Measurements from ENCODE around the gene CSRNP3. TPM values are rescaled to one million over a fixed set of nuclear protein-coding genes. Genes with fewer than 3 reads are reported as not detected.

Gene CSRNP3
- total RNA-seq, 2 donors from 2014 or later: 1.8 to 2.7 TPM

DNA sequence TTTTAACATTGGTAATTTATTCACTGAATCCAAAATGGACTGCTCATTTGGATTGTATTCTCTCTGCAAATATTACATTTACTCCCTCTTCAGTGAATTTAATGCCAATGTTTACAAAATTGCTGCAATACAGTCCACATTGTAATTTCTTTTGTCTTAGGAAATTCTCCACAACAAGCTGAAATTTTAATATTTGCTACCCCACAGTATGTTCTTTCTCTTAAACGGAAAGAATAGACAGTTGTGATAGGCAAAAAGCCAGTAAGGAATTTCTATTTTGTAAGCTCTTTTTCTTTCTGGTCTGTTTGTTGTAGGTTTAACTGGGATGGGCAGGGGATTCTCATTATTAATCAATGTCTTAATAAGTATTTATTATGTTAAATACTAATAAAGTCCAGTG lies 92.0 kb downstream of the CSRNP3 start:
- no peak overlapping the region for H3K27ac ChIP-seq
- H3K4me1 ChIP-seq (ENCODE audit: control insufficient read depth in 1 of 2, low read depth in 2 of 2): no peaks in the 10 kb centered on the region
- TF ChIP-seq, protein P1, sequence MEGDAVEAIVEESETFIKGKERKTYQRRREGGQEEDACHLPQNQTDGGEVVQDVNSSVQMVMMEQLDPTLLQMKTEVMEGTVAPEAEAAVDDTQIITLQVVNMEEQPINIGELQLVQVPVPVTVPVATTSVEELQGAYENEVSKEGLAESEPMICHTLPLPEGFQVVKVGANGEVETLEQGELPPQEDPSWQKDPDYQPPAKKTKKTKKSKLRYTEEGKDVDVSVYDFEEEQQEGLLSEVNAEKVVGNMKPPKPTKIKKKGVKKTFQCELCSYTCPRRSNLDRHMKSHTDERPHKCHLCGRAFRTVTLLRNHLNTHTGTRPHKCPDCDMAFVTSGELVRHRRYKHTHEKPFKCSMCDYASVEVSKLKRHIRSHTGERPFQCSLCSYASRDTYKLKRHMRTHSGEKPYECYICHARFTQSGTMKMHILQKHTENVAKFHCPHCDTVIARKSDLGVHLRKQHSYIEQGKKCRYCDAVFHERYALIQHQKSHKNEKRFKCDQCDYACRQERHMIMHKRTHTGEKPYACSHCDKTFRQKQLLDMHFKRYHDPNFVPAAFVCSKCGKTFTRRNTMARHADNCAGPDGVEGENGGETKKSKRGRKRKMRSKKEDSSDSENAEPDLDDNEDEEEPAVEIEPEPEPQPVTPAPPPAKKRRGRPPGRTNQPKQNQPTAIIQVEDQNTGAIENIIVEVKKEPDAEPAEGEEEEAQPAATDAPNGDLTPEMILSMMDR (IDR thresholded peaks at IDR 0.05): no peak
- no peak overlapping the region for H3K4me3 ChIP-seq
- DNase-seq (ENCODE audit: low spot score) (no peak), ATAC-seq (ENCODE audit: insufficient number of reproducible peaks, low FRiP score, low read depth) (no peak)
- no peaks in the 10 kb centered on the region for H3K9me3 ChIP-seq
- H3K27me3 ChIP-seq (replicated peaks; ENCODE audit: insufficient read depth): no peaks in the 10 kb centered on the region
- H3K36me3 ChIP-seq: no peaks in the 10 kb centered on the region

DNA sequence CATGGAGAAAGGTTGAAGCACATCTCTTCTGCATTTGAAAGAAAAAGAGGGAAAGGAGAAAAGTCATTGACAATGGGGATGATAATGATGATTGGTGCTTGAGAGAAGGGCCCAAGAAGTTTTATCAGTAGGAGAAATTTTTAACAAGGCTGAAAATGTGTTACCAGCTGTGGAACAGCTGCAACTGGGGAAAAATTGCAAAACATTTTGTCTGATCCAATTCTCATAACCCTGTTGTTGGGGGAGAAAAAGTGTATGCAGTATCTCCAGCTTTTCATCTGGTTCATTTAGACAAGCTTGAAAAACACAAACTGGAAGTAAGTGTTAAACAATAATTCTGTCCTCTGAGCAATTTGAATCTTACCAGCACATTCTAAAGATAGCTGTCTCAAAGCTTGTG lies 92.7 kb downstream of the CSRNP3 start:
- no peak for DNase-seq (ENCODE audit: low spot score)
- Histone ChIP-seq H3K27me3 (replicated peaks; ENCODE audit: insufficient read depth) (no peaks in the 10 kb centered on the region), H3K4me1 (ENCODE audit: control insufficient read depth in 1 of 2, low read depth in 2 of 2) (no peaks in the 10 kb centered on the region), H3K27ac (no peak overlapping the region), H3K9me3 (no peaks in the 10 kb centered on the region), H3K36me3 (no peaks in the 10 kb centered on the region), H3K4me3 (no peak overlapping the region)
- TF ChIP-seq, protein P1 (IDR thresholded peaks at IDR 0.05): no peak
- no peak for ATAC-seq (ENCODE audit: insufficient number of reproducible peaks, low FRiP score, low read depth)

DNA sequence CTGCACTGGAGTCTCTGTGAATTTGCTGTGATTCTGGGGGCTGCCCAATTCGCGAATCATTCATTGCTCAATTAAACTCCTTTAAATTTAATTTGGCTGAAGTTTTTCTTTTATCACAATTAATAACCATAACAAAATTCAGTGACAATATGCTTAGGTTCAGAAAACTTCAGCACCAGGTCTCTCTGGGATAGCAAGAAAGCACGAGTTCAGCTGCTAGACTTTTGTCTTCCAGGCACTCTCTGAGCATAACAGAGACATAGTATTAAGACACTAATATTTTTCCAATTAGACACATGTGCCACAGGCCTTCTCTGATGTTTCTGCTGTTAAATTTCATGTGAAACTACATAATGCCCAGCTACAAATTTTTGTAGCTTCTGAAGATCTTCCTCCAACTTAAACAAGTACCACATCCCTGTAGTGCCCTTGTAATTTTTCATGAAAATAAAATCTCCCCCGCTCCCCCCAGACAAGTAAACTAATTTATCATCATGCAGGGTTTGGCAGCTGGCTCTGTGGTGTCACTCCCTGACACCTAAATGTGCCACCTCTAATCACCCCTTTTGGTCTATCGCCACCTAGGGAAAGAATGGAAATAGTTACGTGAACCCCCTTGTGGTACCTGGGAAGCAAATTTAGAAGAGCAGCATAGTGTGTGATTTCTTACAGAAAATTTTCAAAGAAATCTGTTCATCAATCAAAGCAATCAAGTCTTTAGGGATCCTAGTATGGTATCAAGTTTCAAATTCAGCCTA lies 94.1 kb downstream of the CSRNP3 start:
- TF ChIP-seq, protein P1 (IDR thresholded peaks at IDR 0.05): no peak
- no peaks in the 10 kb centered on the region for H3K4me1 ChIP-seq (ENCODE audit: control insufficient read depth in 1 of 2, low read depth in 2 of 2)
- ATAC-seq (ENCODE audit: insufficient number of reproducible peaks, low FRiP score, low read depth) (no peak), DNase-seq (ENCODE audit: low spot score) (no peak)
- no peak overlapping the region for H3K27ac ChIP-seq
- H3K27me3 ChIP-seq (replicated peaks; ENCODE audit: insufficient read depth): no peaks in the 10 kb centered on the region
- no peak overlapping the region for H3K4me3 ChIP-seq
- no peaks in the 10 kb centered on the region for H3K36me3 ChIP-seq
- no peaks in the 10 kb centered on the region for H3K9me3 ChIP-seq

DNA sequence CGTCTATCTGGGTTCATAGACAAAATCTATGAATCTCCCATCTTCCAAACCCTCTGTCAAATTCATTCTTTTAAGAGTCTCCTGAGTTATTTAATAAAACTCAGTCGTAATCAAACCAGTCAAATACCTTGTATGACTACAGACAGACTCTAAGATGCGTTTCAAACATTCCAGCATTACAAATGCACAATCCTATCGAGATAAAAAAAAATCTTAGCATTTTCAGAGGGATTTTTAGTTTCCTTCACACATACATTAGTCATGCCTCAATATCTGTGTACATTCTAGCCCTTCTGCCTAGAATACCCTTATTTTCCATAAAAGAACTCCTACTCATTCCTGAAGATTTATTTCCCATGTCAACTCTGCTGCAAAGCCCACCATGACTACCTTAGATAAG lies 96.5 kb downstream of the CSRNP3 start:
- ATAC-seq (ENCODE audit: insufficient number of reproducible peaks, low FRiP score, low read depth) (no peak), DNase-seq (ENCODE audit: low spot score) (no peak)
- TF ChIP-seq, protein P1 (IDR thresholded peaks at IDR 0.05): no peak
- Histone ChIP-seq H3K9me3 (no peaks in the 10 kb centered on the region), H3K27me3 (replicated peaks; ENCODE audit: insufficient read depth) (no peaks in the 10 kb centered on the region), H3K4me3 (no peak overlapping the region), H3K27ac (no peak overlapping the region), H3K36me3 (no peaks in the 10 kb centered on the region), H3K4me1 (ENCODE audit: control insufficient read depth in 1 of 2, low read depth in 2 of 2) (no peaks in the 10 kb centered on the region)

DNA sequence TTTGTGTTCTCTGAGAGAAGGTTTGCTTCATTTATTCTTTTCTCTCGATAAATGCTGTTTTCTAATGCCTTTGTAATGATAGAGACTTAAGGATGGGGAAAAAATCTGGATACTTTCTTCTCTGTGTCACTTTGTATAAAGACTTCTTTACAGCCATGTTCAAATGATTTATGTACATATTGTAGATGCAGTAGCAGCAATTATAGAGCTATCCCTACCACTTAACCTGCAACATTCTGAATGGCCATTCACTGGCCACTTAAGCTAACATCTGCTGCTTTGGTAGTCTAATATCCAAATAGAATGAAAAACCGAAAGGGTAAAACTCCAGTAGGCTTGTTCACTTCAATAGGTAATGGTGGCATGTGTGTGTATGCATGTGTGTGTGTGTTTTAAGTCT lies 97.8 kb downstream of the CSRNP3 start:
- Histone ChIP-seq H3K4me1 (ENCODE audit: control insufficient read depth in 1 of 2, low read depth in 2 of 2) (no peaks in the 10 kb centered on the region), H3K36me3 (no peaks in the 10 kb centered on the region), H3K27ac (no peak overlapping the region), H3K4me3 (no peak overlapping the region), H3K27me3 (replicated peaks; ENCODE audit: insufficient read depth) (no peaks in the 10 kb centered on the region), H3K9me3 (no peaks in the 10 kb centered on the region)
- DNase-seq (ENCODE audit: low spot score) (no peak), ATAC-seq (ENCODE audit: insufficient number of reproducible peaks, low FRiP score, low read depth) (no peak)
- TF ChIP-seq, protein P1 (IDR thresholded peaks at IDR 0.05): no peak

Data from thoracic aorta (tissue), 2 donors.